Testis (tissue), 3 donors: ENCODE measurements around the gene PARS2. TPM values are rescaled to one million over a fixed set of nuclear protein-coding genes. Genes with fewer than 3 reads are reported as not detected.

ENCODE experiments used
- DNase-seq: peaks from one replicate; pipeline ENCODE4 v3.0.0-alpha.2; 2019
- H3K27ac ChIP-seq, 2 donors: fragments of 200-600 bp; sonication (generic); one replicate each; pipeline ENCODE4 v1.5.1; 2019
- H3K27me3 ChIP-seq: fragments of 200-600 bp; sonication (generic); one replicate; pipeline ENCODE4 v1.5.1; 2019
- H3K36me3 ChIP-seq: fragments of 200-600 bp; sonication (generic); one replicate; pipeline ENCODE4 v1.5.1; 2017; ENCODE audit warnings: low read depth; ENCODE audit errors: missing control alignments
- H3K4me1 ChIP-seq: fragments of 200-600 bp; sonication (generic); one replicate; pipeline ENCODE4 v1.5.1; 2019
- H3K4me3 ChIP-seq, 2 donors: fragments of 200-600 bp; sonication (generic); one replicate each; pipeline ENCODE4 v1.5.1; 2017 to 2019
- H3K9me3 ChIP-seq: fragments of 200-600 bp; sonication (generic); one replicate; pipeline ENCODE4 v1.5.1; 2017
- POLR2A ChIP-seq: fragments of 450-650 bp; IDR thresholded peaks from one replicate; pipeline ENCODE4 v1.6.1; 2017; ENCODE audit warnings: antibody characterized with exemption, mild to moderate bottlenecking, moderate library complexity
- whole genome bisulfite sequencing, 2 donors: methylation state at CpG; one replicate each; pipeline ENCODE4 v1.1.5; 2018; 5-methylcytosine and 5-hydroxymethylcytosine counted together
- intact Hi-C: fragments of 100-400 bp; cut with DNase I; formaldehyde crosslinking; loops from one replicate; pipeline ENCODE4 v1.15.1; 2023; ENCODE audit warnings: low total_unique reads
- polyA plus RNA-seq: library from polyadenylated mRNA; stranded (reverse); fragments of 350-450 nt; fragmentation: Illumina TruSeq; extraction: RNeasy Lipid Tissue Mini Kit (QIAGEN cat#74804); gene quantifications from one replicate; pipeline ENCODE4 v1.2.3, GENCODE V29; 2014; ENCODE audit warnings: low read depth, low replicate concordance; ENCODE audit not compliant: insufficient read depth
- total RNA-seq, 2 donors: library from RNA; depleted of rRNA; stranded (reverse); fragments of >200 nt; gene quantifications; one replicate each; pipeline ENCODE4 v1.2.3, GENCODE V29; 2016
- TF ChIP-seq, protein P1 (sequence below), 3 experiments: fragments of 450-650 bp in 2 of 3; fragments of 200-600 bp in 1 of 3; sonication (generic) in 1 of 3; IDR thresholded peaks; one replicate each; pipeline ENCODE4 v1.5.1; 2016 to 2019; ENCODE audit warnings: antibody characterized with exemption in 3 of 3, mild to moderate bottlenecking in 2 of 3, moderate library complexity in 1 of 3

PARS2 gene
- total and polyA plus RNA-seq, 3 donors from 2014 or later, result 12.8 to 16.5 (median 13.9) TPM

DNA sequence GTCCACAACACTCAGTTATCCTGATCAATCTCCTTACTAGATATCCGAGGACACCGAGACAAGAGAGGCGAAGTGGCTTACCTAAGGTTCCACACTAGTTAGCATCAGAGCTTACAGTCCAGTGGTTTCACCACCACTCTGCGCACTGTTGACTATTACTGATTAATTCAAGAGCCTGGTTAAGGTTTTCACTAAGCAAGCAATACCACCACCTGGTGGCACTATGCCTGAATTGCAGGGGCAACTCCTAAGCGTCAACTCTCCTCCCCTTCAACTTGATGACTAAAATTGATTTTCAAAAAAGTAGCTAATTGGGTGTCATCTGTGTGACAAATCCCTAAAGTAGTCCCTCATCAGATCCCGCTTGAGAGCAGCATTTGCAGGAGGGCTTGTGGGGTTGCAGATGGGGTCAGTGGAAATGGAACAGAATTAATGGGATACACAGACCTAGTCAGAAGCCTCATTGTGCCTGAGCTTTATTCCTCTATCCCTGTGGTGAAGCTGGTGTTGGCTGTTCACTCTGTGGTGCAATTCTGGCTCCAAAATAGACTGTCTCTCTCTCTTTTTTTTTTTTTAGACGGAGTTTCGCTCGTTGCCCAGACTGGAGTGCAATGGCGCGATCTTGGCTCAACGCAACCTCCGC lies 27.7 kb upstream of the PARS2 start:
- H3K27ac ChIP-seq, result no peak overlapping the region
- no peak overlapping the region for H3K4me3 ChIP-seq
- H3K27me3 ChIP-seq, result no peaks in the 10 kb centered on the region
- WGBS, 2 donors, result 93% methylated on average over 13 of the region's 13 CpGs
- H3K9me3 ChIP-seq, result no peaks in the 10 kb centered on the region
- DNase-seq, result peak; percentile 72
- no peak for TF ChIP-seq POLR2A
- TF ChIP-seq, protein P1, sequence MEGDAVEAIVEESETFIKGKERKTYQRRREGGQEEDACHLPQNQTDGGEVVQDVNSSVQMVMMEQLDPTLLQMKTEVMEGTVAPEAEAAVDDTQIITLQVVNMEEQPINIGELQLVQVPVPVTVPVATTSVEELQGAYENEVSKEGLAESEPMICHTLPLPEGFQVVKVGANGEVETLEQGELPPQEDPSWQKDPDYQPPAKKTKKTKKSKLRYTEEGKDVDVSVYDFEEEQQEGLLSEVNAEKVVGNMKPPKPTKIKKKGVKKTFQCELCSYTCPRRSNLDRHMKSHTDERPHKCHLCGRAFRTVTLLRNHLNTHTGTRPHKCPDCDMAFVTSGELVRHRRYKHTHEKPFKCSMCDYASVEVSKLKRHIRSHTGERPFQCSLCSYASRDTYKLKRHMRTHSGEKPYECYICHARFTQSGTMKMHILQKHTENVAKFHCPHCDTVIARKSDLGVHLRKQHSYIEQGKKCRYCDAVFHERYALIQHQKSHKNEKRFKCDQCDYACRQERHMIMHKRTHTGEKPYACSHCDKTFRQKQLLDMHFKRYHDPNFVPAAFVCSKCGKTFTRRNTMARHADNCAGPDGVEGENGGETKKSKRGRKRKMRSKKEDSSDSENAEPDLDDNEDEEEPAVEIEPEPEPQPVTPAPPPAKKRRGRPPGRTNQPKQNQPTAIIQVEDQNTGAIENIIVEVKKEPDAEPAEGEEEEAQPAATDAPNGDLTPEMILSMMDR (IDR thresholded peaks at IDR 0.05), result peak; percentile 54 to 74 (median 60)
- intact Hi-C loops, result no loop called here
- H3K36me3 ChIP-seq, result no peaks in the 10 kb centered on the region
- H3K4me1 ChIP-seq, result no peaks in the 10 kb centered on the region

DNA sequence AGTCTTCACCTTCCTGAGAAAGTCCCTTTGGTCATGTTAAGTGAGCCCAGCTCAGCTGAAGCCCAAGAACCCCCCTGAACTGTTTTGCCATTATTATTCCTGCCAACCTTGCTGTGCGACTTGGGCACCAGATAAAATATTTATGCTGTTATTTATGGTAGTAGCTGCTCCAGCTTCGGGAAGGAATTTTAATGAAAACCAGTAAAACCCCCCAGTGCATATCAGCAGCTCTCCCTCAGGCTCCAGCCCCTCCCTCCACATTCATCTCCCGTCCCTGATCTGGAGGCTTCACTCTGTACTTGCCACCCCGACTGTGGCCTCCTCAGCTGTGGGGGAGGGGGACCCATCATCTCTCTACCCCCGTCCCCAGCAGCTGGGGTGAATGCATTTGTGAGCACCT lies 24.1 kb upstream of the PARS2 start:
- 56 to 57% methylated on average over 5 of the region's 5 CpGs for WGBS, 2 donors
- TF ChIP-seq, protein P1 (IDR thresholded peaks at IDR 0.05), result no peak
- TF ChIP-seq POLR2A, result no peak
- no peaks in the 10 kb centered on the region for H3K9me3 ChIP-seq
- H3K36me3 ChIP-seq, result no peaks in the 10 kb centered on the region
- no peak overlapping the region for H3K27ac ChIP-seq
- H3K27me3 ChIP-seq, result no peaks in the 10 kb centered on the region
- no peak overlapping the region for H3K4me3 ChIP-seq
- peaks cover 6% of the 10 kb centered on the region for H3K4me1 ChIP-seq
- intact Hi-C loops, result no loop called here
- DNase-seq, result no peak

DNA sequence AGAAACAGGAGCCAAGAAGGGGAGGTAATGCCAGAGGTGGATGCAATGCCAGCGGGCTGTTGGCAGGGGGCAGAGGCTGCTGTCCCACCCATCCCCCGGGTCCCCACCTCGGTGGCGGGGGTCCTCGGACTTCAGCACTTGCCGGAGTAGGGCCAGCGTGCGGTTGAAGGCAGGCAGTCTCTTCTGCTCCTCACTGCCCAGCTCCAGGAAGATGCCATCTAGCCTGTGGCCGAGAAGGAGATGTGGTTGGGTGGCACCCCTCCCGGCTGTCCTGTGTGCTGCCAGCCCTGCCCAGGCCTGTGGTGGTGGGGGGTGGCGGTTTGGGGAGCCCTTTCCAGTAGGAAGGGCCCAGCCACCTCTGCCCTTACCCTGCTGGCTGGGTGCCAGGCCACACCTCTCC lies 23.3 kb upstream of the PARS2 start:
- H3K36me3 ChIP-seq, result no peaks in the 10 kb centered on the region
- no peak overlapping the region for H3K4me3 ChIP-seq
- TF ChIP-seq POLR2A, result no peak
- TF ChIP-seq, protein P1 (IDR thresholded peaks at IDR 0.05), result no peak
- no peaks in the 10 kb centered on the region for H3K9me3 ChIP-seq
- no peaks in the 10 kb centered on the region for H3K27me3 ChIP-seq
- peaks cover 6% of the 10 kb centered on the region for H3K4me1 ChIP-seq
- WGBS, 2 donors, result 87 to 91% methylated on average over 10 to 11 of the region's 11 CpGs
- intact Hi-C loops, result no loop called here
- H3K27ac ChIP-seq, result no peak overlapping the region
- DNase-seq, result no peak

DNA sequence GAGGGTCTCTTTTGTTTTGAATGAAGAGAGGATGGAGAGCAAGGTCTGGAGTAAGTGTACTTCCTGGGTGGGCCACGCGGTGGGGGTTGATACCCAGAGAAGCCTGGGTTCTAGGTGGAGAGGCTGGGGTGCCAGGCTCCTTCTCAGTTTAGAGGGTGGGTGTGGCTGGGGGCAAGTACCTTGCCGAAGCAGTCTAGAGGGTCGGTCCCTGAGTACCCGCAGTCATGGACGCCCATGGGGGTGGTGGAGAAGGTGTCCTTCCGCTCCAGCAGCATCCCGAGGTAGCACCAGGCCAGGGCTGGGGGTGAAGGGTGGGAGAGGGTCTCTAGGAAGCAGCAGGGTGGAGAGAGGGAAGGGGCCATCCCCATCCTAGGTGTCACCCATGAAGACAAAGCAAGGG lies 22.5 kb upstream of the PARS2 start:
- H3K36me3 ChIP-seq, result no peaks in the 10 kb centered on the region
- H3K9me3 ChIP-seq, result no peaks in the 10 kb centered on the region
- H3K4me1 ChIP-seq, result peaks cover 6% of the 10 kb centered on the region
- no peak overlapping the region for H3K27ac ChIP-seq
- no peaks in the 10 kb centered on the region for H3K27me3 ChIP-seq
- TF ChIP-seq, protein P1 (IDR thresholded peaks at IDR 0.05), result no peak
- TF ChIP-seq POLR2A, result no peak
- H3K4me3 ChIP-seq, result no peak overlapping the region
- intact Hi-C loops, result no loop called here
- WGBS, 2 donors, result 89 to 95% methylated on average over 8 of the region's 8 CpGs
- no peak for DNase-seq

DNA sequence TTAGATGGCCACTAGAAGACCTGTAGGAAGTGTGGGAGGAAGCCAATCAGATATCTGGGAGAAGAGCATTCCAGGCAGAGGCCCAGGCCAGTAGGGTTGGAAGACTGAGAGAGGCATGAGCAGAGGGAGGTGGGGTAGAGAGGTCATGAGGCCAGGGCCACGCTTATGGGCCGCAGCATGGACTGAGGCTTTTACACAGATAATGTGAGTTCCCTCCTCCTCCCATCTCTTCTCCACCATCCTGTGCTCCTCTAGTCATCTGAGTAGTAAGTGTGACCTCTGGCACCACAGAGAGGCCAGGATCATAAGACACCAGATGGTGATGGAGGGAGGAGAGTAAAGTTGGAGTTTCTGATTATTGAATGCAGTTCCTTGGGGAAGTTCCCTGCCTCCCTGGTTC lies 19.7 kb upstream of the PARS2 start:
- Histone ChIP-seq H3K4me3 (no peak overlapping the region), H3K36me3 (no peaks in the 10 kb centered on the region), H3K27me3 (no peaks in the 10 kb centered on the region), H3K9me3 (no peaks in the 10 kb centered on the region), H3K27ac (no peak overlapping the region), H3K4me1 (peaks cover 6% of the 10 kb centered on the region)
- no peak for TF ChIP-seq POLR2A
- TF ChIP-seq, protein P1 (IDR thresholded peaks at IDR 0.05), result no peak
- DNase-seq, result no peak
- intact Hi-C loops, result no loop called here
- WGBS, 2 donors, result 46 to 54% methylated on average over 2 of the region's 2 CpGs
